ENCODE data around the gene MSH5. TPM values are rescaled to one million over a fixed set of nuclear protein-coding genes. Genes with fewer than 3 reads are reported as not detected.
A peak's percentile ranks its signal among the peaks of the same experiment; 100 is the strongest.

MSH5 gene
- total and polyA plus RNA-seq, 9 of the 15 experiments (the other 6 are each of a cell fraction or from before 2014, with no cell fraction given) = 12.5 to 104 (median 46.6) TPM

- TF ChIP-seq TAF1 (IDR thresholded peaks at IDR 0.05; ENCODE audit: control insufficient read depth, extremely low read depth, insufficient read depth, low read length, severe bottlenecking) (peak; percentile 29), TCF15 (CRISPR knock-in tag; IDR thresholded peaks at IDR 0.05) (0 out of 2 replicates have a peak, but pooled peaks have one; percentile 13), MYNN (IDR thresholded peaks at IDR 0.05) (peak; percentile 83), MYNN (CRISPR knock-in tag; IDR thresholded peaks at IDR 0.05) (no peak), ZNF766 (CRISPR knock-in tag; conservative IDR thresholded peaks at IDR 0.05) (peak; percentile 56; the same call in 1 of the 2 replicates), AFF1 (IDR thresholded peaks at IDR 0.05; ENCODE audit: low read depth in 1 of 2, partially characterized antibody in 2 of 2) (peak in 1 of 2 experiments; percentile 58), ZNF449 (CRISPR knock-in tag; IDR thresholded peaks at IDR 0.05) (no peak), ZNF707 (CRISPR knock-in tag; conservative IDR thresholded peaks at IDR 0.05) (no peak), PCBP1 (IDR thresholded peaks at IDR 0.05; ENCODE audit: low read depth, low read length, poor library complexity, severe bottlenecking) (no peak), MLX (CRISPR knock-in tag; conservative IDR thresholded peaks at IDR 0.05) (peak in 1 of 2 experiments; percentile 89; a peak in 1 of 4 replicates), FOXM1 (IDR thresholded peaks at IDR 0.05; ENCODE audit: low read depth) (no peak), FOXM1 (CRISPR knock-in tag; IDR thresholded peaks at IDR 0.05; ENCODE audit: low read depth) (peak; percentile 70; the same call in 1 of the 2 replicates), ZBTB7A (IDR thresholded peaks at IDR 0.05; ENCODE audit: borderline replicate concordance, control insufficient read depth, low read depth, low read length) (peak; percentile 79; the same call in 1 of the 2 replicates), ZNF384 (IDR thresholded peaks at IDR 0.05; ENCODE audit: low read depth, low read length) (peak; percentile 84)
- TF ChIP-seq, protein P1, sequence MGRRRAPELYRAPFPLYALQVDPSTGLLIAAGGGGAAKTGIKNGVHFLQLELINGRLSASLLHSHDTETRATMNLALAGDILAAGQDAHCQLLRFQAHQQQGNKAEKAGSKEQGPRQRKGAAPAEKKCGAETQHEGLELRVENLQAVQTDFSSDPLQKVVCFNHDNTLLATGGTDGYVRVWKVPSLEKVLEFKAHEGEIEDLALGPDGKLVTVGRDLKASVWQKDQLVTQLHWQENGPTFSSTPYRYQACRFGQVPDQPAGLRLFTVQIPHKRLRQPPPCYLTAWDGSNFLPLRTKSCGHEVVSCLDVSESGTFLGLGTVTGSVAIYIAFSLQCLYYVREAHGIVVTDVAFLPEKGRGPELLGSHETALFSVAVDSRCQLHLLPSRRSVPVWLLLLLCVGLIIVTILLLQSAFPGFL (CRISPR knock-in tag; IDR thresholded peaks at IDR 0.05) = no peak
- TF ChIP-seq, protein P2, sequence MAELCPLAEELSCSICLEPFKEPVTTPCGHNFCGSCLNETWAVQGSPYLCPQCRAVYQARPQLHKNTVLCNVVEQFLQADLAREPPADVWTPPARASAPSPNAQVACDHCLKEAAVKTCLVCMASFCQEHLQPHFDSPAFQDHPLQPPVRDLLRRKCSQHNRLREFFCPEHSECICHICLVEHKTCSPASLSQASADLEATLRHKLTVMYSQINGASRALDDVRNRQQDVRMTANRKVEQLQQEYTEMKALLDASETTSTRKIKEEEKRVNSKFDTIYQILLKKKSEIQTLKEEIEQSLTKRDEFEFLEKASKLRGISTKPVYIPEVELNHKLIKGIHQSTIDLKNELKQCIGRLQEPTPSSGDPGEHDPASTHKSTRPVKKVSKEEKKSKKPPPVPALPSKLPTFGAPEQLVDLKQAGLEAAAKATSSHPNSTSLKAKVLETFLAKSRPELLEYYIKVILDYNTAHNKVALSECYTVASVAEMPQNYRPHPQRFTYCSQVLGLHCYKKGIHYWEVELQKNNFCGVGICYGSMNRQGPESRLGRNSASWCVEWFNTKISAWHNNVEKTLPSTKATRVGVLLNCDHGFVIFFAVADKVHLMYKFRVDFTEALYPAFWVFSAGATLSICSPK (IDR thresholded peaks at IDR 0.05; ENCODE audit: borderline replicate concordance) = peak; percentile 28; the same call in 1 of the 2 replicates
These were observed 30.0 kb downstream of the MSH5 start (continued) for GRCh38 chr6:31769684-31770371.
